Activated CD4-positive, CD25-positive, alpha-beta regulatory T cell treated with anti-CD3 and anti-CD28 coated beads, Interleukin-2, amount 50 U/mL, for 24 hours (primary cell): Measurements from ENCODE around the gene NF2.
"Not testable (repeated sequence)": the region's sequence is repeated elsewhere in the genome, so short reads cannot be mapped to it uniquely, and the experiment has no call there.

Experiments used
- ATAC-seq, 2 donors: fragments of 150-1000 bp; cut with Tn5 transposase; one replicate each; pipeline ENCODE4 v1.10.0; 2021; ENCODE audit warnings: mild to moderate bottlenecking in 1 of 2, moderate library complexity in 1 of 2

The NF2 gene

DNA sequence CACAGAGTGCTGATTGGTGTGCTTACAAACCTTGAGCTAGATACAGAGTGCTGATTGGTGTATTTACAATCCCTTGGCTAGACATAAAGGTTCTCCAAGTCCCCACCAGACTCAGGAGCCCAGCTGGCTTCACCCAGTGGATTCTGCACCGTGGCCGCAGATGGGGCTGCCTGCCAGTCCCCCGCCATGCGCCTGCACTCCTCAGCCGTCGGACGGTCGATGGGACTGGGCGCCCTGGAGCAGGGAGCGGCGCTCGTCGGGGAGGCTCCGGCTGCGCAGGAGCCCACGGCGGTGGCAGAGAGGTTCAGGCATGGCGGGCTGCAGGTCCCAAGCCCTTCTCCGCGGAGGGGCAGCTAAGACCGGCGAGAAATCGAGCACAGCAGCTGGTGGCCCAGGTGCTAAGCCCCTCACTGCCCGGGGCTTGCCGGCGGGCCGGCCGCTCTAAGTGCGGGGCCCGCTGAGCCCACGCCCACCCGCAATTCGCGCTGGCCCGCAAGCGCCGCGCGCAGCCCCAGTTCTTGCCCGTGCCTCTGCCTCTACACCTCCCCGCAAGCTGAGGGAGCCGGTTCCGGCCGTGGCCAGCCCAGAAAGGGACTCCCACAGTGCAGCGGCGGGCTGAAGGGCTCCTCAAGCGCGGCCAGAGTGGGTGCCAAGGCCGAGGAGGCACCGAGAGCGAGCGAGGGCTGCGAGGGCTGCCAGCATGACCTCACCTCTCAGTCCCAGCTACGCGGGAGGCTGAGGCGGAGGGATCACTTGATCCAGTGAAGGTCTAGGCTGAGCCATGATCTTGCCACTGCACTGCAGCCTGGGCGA is 5.4 kb upstream of the NF2 start:
- ATAC-seq, result not testable (repeated sequence)

GRCh38 chr22:29598684-29599020 is 4.8 kb upstream of the NF2 start:
- ATAC-seq, result no peak

DNA sequence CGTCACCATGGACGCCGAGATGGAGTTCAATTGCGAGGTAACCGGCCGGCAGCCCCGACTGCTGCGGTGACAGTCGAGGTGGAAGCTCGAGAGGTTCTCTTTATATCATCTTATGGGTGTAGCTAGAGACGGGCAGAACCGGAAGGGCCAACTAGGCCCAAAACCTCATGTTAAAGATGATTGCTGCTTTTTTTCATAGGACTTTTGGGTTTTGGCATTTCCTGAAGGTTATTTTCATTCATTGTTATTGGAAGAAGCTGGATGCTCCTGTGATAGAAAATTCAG is 585 bp downstream of the NF2 start:
- ATAC-seq, result no peak

- ATAC-seq, result no peak
Observed at GRCh38 chr22:29605527-29605850, 2.1 kb downstream of the NF2 start.

- no peak for ATAC-seq
Observed at GRCh38 chr22:29606320-29606719, 2.9 kb downstream of the NF2 start.

DNA sequence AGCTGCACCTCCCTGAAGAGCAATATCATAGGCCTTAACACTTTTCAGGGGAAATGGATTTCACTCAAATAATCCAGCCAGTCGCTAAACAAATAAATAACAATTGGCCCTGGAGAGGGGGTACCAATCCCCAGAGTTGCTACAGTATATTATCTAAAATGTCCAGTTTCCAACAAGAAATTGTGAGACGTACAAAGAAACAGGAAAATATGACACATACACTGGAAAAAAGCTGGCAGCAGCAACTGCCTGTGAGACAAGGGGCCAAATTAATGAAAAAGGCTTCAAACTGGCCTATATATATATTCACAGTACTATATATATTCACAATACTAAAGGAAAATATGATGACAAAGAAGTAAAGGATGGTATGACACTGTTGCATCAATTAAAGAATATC is 4.0 kb downstream of the NF2 start:
- no peak for ATAC-seq

DNA sequence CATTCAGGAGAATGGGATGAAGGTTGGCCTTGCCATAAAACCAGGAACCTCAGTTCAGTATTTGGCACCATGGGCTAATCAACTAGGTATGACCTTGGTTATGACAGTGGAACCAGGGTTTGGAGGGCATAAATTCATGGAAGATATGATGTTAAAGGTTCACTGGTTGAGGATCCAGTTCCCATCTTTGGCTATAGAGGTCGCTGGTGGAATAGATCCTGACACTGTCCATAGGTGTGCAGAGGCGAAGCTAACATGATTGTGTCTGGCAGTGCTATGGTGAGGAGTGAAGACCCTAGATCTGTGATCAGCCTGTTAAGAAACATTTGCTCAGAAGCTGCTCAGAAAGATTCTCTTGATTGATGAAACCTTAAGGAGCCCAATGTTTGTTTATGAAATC is 5.7 kb downstream of the NF2 start:
- ATAC-seq, result no peak

GRCh38 chr22:29610780-29611179 is 7.3 kb downstream of the NF2 start:
- no peak for ATAC-seq

DNA sequence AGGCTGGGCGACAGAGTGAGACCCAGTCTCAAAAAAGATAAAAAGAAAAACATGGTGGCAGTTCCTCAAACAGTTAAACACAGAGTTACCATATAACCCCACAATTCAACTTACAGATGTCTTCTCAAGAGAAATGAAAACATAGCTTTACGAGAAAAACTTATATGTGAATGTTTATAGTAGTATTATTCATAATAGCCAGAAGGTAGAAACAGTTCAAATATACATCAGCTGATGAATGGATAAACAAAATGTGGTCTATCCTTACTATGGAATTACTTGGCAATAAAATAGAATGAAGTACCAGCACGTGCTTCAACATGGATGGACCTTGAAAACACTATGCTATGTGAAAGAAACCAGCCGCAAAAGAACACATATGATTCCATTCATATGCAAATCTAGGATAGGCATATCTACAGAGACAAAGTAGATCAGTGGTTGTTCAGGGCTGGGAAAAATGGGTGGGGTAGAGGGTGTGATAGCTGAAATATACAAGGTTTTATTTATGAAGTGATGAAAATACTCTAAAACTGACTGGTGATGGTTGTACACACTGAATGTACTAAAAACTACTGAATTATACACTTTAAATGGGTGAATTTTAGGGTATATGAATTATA is 12.4 kb downstream of the NF2 start:
- no peak for ATAC-seq

DNA sequence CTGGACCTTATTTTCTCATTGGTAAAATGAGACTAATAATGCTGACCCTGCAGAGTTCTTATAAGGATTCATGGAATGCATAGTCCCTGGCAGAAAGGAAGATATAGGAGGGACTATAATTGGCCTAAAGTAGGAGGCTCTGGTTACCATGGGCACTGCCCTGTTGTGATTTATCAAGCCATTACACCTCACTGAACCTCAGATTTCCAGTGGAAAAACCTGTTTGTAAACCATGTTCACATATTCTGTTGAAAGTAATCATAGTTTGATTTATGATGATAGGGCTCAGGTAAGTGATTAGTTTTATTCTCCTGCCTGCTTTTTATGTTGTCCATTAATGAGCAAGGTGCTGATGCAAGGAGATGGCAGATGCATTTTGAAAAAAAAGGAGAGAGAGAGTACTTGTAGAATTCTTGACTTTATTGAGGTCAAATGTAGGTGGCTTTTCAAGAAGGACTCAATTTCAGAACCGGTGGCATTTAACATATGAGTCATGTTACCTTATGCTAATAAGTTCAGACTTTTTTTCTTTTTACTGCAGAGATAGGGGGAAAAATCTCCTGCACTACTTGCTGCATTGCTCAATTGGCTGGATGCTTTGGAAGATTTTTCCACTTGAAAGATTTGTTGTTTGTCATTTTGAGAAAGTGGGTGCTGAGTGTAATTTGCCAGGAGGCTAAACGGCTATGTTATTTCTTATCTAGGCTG is 14.6 kb downstream of the NF2 start:
- peak; percentile 86 to 87 for ATAC-seq

- no peak for ATAC-seq
Observed at GRCh38 chr22:29621761-29622526, 18.5 kb downstream of the NF2 start.

- ATAC-seq, result no peak
Observed at GRCh38 chr22:29623059-29623458, 19.6 kb downstream of the NF2 start.

- ATAC-seq, result no peak
Observed at GRCh38 chr22:29623553-29624169, 20.2 kb downstream of the NF2 start.

GRCh38 chr22:29625090-29625825 is 21.8 kb downstream of the NF2 start:
- ATAC-seq, result peak; percentile 28 to 60

DNA sequence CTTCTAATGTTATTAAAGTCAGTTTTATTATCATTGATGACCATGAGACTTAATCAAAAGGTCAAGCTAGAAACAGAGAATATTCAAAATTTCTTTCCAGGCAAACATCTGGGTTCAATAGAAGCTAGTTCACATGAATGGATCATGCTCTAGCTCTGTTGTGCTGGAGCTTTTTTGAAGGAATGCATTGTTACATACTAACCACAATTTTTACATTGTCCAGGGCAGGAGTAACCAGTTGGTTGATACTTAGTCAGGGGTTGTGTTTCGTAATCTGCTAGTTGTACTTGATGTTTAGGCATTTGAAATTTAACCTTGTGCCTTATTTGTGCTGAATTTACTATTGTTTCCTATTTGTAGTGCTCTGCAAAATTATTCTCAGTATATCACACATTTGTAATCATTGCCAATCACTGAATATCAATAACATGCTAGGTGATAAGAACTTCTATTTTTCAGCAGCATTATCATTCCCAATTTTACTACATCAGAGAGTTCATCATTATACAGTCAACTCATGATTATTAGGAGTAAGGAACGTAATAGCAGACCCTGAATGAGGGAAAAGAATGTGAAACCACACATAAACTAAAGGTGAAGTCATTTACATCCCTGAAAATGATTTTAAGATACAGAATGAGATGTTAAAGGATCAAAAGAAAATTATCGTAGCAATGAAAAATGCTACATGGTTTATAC is 23.2 kb downstream of the NF2 start:
- no peak for ATAC-seq

DNA sequence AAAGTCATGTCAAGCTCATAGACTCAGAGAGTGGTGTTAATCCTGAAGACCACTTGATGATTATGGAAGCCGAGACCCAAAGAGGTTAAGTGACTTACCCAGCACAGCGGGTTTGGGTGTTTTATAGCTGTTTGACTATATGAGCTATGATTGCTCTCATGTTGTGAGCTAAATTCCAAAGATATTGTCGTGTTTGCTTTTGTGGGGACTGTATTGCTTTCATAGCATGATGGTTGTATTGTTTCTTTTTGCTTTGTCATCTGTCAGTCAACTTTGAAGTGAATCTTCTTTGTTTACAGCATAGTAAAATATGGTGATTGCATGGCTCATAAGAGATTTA is 23.7 kb downstream of the NF2 start:
- no peak for ATAC-seq

DNA sequence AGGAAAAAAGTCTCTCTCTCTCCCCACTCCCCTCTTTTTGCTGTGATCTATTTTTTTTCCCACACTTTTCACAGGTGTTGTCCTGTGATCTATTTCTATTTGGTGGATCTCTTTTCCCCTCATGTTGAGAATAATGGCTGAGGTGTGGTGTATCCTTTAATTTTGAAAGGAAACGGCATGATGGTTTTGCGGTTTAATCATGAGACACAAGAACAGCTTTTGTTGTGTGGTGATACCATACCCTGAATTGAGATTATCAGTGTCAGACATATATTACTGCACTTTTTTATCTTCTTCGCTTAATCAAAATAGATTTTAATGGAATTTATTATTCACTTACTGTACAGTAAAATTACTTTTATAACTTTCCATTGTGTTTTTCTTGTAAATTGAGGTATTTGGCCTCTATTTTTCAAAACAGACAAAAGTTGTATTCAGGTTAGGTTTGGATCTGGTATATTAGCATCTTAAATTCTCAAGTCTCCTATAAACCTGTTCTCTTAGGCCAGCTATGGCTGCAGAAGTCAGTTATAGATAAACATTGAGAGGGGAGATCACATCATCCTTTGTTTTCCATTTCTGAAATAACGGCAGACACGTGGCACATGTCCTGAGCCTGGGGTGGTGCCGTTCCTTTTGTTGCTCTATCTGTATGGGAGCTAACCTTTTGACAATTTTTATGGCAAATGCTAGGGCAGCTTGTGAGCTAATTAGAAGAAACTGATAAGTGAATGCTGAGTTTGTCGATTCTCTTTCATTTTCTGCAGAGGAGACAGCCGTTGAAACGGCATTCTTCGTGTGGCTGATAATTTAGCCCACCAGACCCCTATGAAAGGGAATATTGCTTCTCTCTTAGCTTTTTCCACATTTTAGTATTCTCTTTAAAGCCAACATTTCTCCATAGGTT is 25.8 kb downstream of the NF2 start:
- ATAC-seq, result no peak

- ATAC-seq, result no peak
Observed at GRCh38 chr22:29629903-29630516, 26.6 kb downstream of the NF2 start.

DNA sequence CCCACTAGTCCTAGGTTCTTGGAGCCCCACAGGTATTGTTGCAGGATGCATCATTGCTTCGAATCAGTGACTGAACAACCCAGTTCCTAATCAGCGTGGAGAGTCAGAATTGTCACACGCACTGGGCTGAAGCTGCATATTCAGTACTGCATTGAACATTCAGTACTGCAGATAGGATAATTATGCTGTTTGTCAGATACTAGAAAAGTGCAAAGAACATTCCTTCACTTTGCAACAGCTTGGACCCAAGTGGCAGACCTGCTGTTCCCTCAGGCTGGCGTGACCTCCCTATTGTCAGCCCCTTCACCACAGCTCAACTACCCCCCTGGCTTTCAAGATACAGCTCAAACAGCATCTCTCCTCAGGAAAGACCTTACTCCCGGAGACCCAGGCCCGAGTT is 27.6 kb downstream of the NF2 start:
- ATAC-seq, result no peak

DNA sequence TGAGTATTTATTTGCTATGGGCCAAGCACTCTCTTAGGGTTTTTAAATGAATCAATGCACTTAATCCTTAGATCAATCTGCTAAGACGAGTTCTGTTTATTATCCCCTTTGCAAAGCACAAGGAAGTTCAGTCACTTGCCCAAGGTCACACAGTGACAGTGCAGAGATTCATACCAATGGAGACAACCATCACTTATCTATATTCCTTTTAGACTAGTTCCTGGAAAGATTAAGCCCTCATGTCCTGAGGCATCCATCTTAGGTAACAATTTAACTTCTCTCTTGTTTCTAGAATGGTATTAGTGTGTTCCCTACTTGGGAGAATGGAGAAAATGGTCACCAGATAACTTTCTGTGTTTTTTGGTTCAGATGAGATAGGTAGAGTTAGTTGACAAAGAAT is 28.3 kb downstream of the NF2 start:
- no peak for ATAC-seq
